H1 (cell line): Measurements from ENCODE around the gene RBFA.

Source experiments
- EP300 ChIP-seq, 2 experiments: IDR thresholded peaks; 1 replicate in 1 of 2; 2 replicates in 1 of 2; pipeline ENCODE4 v1.6.1; 2011 to 2012; ENCODE audit warnings: low read depth in 2 of 2, low read length in 2 of 2, mild to moderate bottlenecking in 2 of 2, borderline replicate concordance in 1 of 2, inconsistent platforms in 1 of 2, moderate library complexity in 1 of 2
- KDM5A ChIP-seq: fragments of 200-600 bp; IDR thresholded peaks from 2 replicates; pipeline ENCODE4 v1.7.1; 2012; ENCODE audit warnings: mild to moderate bottlenecking, low read length, inconsistent platforms, mixed read lengths
- POLR2AphosphoS5 ChIP-seq: IDR thresholded peaks from 2 replicates; pipeline ENCODE4 v1.6.1; 2011; ENCODE audit warnings: low read depth, low read length
- RNF2 ChIP-seq: fragments of 200-900, 300-1000 bp; sonication (generic); IDR thresholded peaks from 2 replicates; pipeline ENCODE4 v1.7.1; 2016; ENCODE audit warnings: borderline replicate concordance, low read depth, mild to moderate bottlenecking, antibody characterized with exemption, low read length; ENCODE audit not compliant: poor library complexity, severe bottlenecking; ENCODE audit errors: missing control alignments
- YY1 ChIP-seq: IDR thresholded peaks from 2 replicates; pipeline ENCODE4 v1.6.1; 2011; ENCODE audit warnings: low read depth, mild to moderate bottlenecking, low read length

- no peak for TF ChIP-seq KDM5A
- no peak for TF ChIP-seq YY1
- no peak for TF ChIP-seq POLR2AphosphoS5
- no peak for TF ChIP-seq RNF2
- TF ChIP-seq EP300 (IDR thresholded peaks at IDR 0.05; ENCODE audit: borderline replicate concordance in 1 of 2, low read depth in 2 of 2, low read length in 2 of 2), result no peak
Observed at GRCh38 chr18:80046961-80047541, 12.8 kb downstream of the RBFA start.
